ENCODE data around the gene TUNAR.

The TUNAR gene

DNA sequence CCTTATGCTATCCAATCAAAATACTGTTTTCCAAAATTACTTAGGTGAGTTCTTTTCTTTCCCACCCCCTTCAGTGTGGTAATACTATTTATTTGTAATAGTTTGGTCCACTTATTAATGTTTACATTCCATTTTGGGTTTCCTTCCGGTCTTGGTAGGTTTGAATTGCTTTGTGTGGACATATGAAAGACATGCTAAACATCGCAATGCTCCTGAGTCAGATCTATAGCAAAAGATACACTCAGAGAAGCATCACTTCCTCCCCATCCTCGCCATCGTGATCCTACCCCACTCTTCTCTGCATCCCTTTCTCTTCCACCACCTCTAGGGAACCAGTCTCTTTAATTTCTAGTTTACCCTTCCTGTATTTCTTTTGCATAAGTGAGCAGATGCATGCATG is 30.0 kb downstream of the TUNAR start:
- TF ChIP-seq YY1 (IDR thresholded peaks at IDR 0.05; ENCODE audit: low read depth) = no peak
- TF ChIP-seq, protein P1, sequence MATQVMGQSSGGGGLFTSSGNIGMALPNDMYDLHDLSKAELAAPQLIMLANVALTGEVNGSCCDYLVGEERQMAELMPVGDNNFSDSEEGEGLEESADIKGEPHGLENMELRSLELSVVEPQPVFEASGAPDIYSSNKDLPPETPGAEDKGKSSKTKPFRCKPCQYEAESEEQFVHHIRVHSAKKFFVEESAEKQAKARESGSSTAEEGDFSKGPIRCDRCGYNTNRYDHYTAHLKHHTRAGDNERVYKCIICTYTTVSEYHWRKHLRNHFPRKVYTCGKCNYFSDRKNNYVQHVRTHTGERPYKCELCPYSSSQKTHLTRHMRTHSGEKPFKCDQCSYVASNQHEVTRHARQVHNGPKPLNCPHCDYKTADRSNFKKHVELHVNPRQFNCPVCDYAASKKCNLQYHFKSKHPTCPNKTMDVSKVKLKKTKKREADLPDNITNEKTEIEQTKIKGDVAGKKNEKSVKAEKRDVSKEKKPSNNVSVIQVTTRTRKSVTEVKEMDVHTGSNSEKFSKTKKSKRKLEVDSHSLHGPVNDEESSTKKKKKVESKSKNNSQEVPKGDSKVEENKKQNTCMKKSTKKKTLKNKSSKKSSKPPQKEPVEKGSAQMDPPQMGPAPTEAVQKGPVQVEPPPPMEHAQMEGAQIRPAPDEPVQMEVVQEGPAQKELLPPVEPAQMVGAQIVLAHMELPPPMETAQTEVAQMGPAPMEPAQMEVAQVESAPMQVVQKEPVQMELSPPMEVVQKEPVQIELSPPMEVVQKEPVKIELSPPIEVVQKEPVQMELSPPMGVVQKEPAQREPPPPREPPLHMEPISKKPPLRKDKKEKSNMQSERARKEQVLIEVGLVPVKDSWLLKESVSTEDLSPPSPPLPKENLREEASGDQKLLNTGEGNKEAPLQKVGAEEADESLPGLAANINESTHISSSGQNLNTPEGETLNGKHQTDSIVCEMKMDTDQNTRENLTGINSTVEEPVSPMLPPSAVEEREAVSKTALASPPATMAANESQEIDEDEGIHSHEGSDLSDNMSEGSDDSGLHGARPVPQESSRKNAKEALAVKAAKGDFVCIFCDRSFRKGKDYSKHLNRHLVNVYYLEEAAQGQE (IDR thresholded peaks at IDR 0.05; ENCODE audit: low read depth) = no peak
- TF ChIP-seq, protein P2, sequence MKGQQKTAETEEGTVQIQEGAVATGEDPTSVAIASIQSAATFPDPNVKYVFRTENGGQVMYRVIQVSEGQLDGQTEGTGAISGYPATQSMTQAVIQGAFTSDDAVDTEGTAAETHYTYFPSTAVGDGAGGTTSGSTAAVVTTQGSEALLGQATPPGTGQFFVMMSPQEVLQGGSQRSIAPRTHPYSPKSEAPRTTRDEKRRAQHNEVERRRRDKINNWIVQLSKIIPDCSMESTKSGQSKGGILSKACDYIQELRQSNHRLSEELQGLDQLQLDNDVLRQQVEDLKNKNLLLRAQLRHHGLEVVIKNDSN (IDR thresholded peaks at IDR 0.05) = no peak
- no peak for TF ChIP-seq NFIC (IDR thresholded peaks at IDR 0.05)
- TF ChIP-seq, protein P3, sequence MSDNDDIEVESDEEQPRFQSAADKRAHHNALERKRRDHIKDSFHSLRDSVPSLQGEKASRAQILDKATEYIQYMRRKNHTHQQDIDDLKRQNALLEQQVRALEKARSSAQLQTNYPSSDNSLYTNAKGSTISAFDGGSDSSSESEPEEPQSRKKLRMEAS (IDR thresholded peaks at IDR 0.05) = no peak
- no peak for TF ChIP-seq CREB1 (IDR thresholded peaks at IDR 0.05; ENCODE audit: low read depth)
- no peak for TF ChIP-seq TEAD4 (IDR thresholded peaks at IDR 0.05)
- TF ChIP-seq RAD21 (IDR thresholded peaks at IDR 0.05; ENCODE audit: low read depth) = no peak
- no peak for TF ChIP-seq ZBTB7A (IDR thresholded peaks at IDR 0.05; ENCODE audit: low read depth)
- no peak for TF ChIP-seq TCF12 (IDR thresholded peaks at IDR 0.05; ENCODE audit: low read depth)
- no peak for TF ChIP-seq EGR1 (IDR thresholded peaks at IDR 0.05)
- TF ChIP-seq TAF1 (IDR thresholded peaks at IDR 0.05; ENCODE audit: low read depth) = no peak
- TF ChIP-seq EP300 (IDR thresholded peaks at IDR 0.05; ENCODE audit: borderline replicate concordance) = no peak
- no peak for TF ChIP-seq FOXM1 (IDR thresholded peaks at IDR 0.05; ENCODE audit: borderline replicate concordance, low read depth)
- no peak for TF ChIP-seq CEBPB (IDR thresholded peaks at IDR 0.05)

DNA sequence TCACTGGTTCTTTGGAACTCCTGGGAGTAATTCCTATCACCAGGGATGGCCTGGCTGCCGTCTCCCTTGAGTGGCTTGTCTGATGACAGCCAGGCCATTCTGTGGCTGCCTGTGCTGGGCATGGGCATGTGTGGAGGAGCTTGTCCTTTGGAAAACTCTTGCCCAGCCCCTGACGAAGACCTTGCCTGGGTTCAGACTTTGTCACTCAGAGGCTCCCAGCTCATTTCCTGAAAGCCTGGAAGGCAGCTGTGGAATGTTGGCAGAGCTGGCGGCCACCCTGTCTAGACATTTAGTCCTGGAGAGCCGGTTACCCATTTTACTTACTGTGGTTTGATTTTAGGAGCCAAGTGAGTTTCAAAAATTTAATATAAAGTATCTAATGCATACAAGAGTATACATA is 34.0 kb downstream of the TUNAR start:
- no peak for TF ChIP-seq ZBTB7A (IDR thresholded peaks at IDR 0.05; ENCODE audit: low read depth)
- no peak for TF ChIP-seq TAF1 (IDR thresholded peaks at IDR 0.05; ENCODE audit: low read depth)
- TF ChIP-seq, protein P2 (IDR thresholded peaks at IDR 0.05) = no peak
- TF ChIP-seq NFIC (IDR thresholded peaks at IDR 0.05) = no peak
- TF ChIP-seq CREB1 (IDR thresholded peaks at IDR 0.05; ENCODE audit: low read depth) = no peak
- no peak for TF ChIP-seq CEBPB (IDR thresholded peaks at IDR 0.05)

DNA sequence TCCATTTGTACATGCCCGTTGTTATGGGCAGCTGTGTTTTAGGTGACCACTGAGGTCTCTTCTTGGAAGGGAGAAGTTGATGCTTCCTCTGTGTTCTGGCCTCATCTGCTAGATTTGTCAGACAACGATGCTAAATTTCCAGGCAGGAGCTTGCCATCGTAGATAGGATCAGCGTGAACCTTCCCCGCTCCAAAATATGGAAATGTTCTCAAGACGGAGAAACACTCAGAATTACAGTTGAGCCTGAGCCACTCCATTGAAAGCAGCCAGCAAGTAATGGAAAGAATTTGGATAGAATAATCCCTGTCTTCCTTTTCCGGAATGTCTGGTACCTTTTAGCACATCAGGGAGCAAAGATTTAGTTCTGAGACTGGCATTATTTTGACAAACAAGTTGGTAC is 34.8 kb downstream of the TUNAR start:
- TF ChIP-seq, protein P2 (IDR thresholded peaks at IDR 0.05) = no peak
- TF ChIP-seq EP300 (IDR thresholded peaks at IDR 0.05; ENCODE audit: borderline replicate concordance) = no peak

DNA sequence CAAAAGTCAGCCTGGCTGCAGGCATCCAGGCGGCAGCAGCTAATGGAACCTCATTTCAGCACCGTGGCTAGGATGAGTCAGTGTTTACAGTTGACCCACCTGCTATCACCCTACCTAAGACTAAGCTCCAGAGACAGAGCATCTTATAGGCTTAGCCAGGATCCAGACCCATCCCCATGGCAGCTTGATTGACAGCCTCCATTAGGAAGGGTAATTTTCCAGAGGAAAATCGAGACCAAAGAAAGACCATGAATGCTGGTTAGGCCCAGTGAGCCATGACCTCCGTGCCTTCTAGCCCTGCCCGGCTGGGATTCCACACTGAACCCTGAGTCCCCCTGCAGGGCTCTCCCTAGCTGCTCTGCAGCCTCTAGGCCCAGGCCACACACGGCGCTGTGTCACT is 38.7 kb downstream of the TUNAR start:
- TF ChIP-seq EP300 (IDR thresholded peaks at IDR 0.05; ENCODE audit: borderline replicate concordance) (no peak), FOXM1 (IDR thresholded peaks at IDR 0.05; ENCODE audit: borderline replicate concordance, low read depth) (no peak), NFIC (IDR thresholded peaks at IDR 0.05) (no peak), RAD21 (IDR thresholded peaks at IDR 0.05; ENCODE audit: low read depth) (no peak), EGR1 (IDR thresholded peaks at IDR 0.05) (no peak), TAF1 (IDR thresholded peaks at IDR 0.05; ENCODE audit: low read depth) (no peak), CREB1 (IDR thresholded peaks at IDR 0.05; ENCODE audit: low read depth) (no peak), YY1 (IDR thresholded peaks at IDR 0.05; ENCODE audit: low read depth) (no peak), ZBTB7A (IDR thresholded peaks at IDR 0.05; ENCODE audit: low read depth) (no peak), TCF12 (IDR thresholded peaks at IDR 0.05; ENCODE audit: low read depth) (no peak)
- TF ChIP-seq, protein P3 (IDR thresholded peaks at IDR 0.05) = no peak

DNA sequence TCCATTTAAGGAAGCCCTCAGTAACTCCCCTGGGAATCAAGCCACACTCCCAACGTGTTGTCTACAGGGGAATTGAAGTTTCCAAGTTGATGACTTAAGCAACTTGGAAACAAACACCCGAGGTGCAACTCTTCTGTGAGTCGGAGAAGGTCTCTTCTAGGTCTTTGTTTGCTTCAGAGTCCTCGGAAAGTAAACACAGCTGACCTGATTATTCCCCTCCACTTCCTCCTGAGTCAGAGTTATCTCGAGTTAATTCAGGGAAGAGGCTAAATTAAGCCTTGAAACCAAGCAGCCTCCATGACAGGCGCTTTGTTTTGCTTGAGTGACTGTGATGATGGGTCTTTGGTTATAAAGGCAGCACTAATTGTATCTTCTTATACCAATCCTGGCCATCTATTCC is 41.8 kb downstream of the TUNAR start:
- no peak for TF ChIP-seq TCF12 (IDR thresholded peaks at IDR 0.05; ENCODE audit: low read depth)
- TF ChIP-seq RAD21 (IDR thresholded peaks at IDR 0.05; ENCODE audit: low read depth) = no peak
- no peak for TF ChIP-seq FOXM1 (IDR thresholded peaks at IDR 0.05; ENCODE audit: borderline replicate concordance, low read depth)
- TF ChIP-seq CEBPB (IDR thresholded peaks at IDR 0.05) = no peak
- no peak for TF ChIP-seq YY1 (IDR thresholded peaks at IDR 0.05; ENCODE audit: low read depth)
- no peak for TF ChIP-seq EGR1 (IDR thresholded peaks at IDR 0.05)
- TF ChIP-seq TAF1 (IDR thresholded peaks at IDR 0.05; ENCODE audit: low read depth) = no peak

DNA sequence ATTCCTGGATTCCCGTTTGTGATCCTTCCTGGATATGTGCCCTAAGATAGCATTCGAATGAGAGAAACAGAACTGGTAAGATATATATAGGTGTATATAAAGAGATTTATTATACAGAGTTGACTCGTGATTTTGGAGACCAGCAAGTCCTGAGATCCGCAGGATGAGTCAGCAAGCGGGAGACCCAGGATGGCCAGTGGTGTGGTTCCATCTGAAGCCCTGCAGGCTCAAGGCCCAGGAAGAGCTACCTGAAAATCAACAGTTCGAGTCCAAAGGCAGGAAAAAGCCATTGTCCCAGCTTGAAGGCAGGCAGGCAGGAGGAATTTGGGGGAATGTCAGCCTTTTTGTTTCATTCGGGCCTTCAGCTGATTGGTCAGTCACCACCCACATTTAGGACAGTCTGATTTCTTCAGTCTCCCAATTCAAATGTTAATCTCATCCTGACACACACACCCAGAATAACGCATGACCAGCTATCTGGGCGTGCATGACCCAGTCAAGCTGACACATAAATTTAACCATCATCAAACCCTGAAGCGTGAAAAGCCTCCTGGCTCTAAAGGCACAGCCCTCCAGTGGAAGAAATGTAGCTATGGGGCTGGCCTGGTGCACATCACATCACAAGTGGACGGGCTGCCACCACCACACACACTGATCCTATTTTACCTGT is 44.3 kb downstream of the TUNAR start:
- TF ChIP-seq NFIC (IDR thresholded peaks at IDR 0.05) = no peak
- TF ChIP-seq TEAD4 (IDR thresholded peaks at IDR 0.05) = no peak
- no peak for TF ChIP-seq FOXM1 (IDR thresholded peaks at IDR 0.05; ENCODE audit: borderline replicate concordance, low read depth)
- no peak for TF ChIP-seq YY1 (IDR thresholded peaks at IDR 0.05; ENCODE audit: low read depth)
- TF ChIP-seq, protein P1 (IDR thresholded peaks at IDR 0.05; ENCODE audit: low read depth) = no peak
- TF ChIP-seq, protein P2 (IDR thresholded peaks at IDR 0.05) = no peak
- no peak for TF ChIP-seq EP300 (IDR thresholded peaks at IDR 0.05; ENCODE audit: borderline replicate concordance)
- TF ChIP-seq CEBPB (IDR thresholded peaks at IDR 0.05) = no peak
- no peak for TF ChIP-seq ZBTB7A (IDR thresholded peaks at IDR 0.05; ENCODE audit: low read depth)
- TF ChIP-seq RAD21 (IDR thresholded peaks at IDR 0.05; ENCODE audit: low read depth) = no peak
- no peak for TF ChIP-seq TAF1 (IDR thresholded peaks at IDR 0.05; ENCODE audit: low read depth)
- TF ChIP-seq TCF12 (IDR thresholded peaks at IDR 0.05; ENCODE audit: low read depth) = no peak
- TF ChIP-seq, protein P3 (IDR thresholded peaks at IDR 0.05) = no peak
- TF ChIP-seq EGR1 (IDR thresholded peaks at IDR 0.05) = no peak
- TF ChIP-seq CREB1 (IDR thresholded peaks at IDR 0.05; ENCODE audit: low read depth) = no peak

Data from Ishikawa (cell line).